Testis (tissue), 2 donors: ENCODE measurements around the gene IQSEC1.

Experiments
- CTCF ChIP-seq, 3 experiments: fragments of 450-650 bp in 2 of 3; fragments of 200-600 bp in 1 of 3; sonication (generic) in 1 of 3; IDR thresholded peaks; one replicate each; pipeline ENCODE4 v1.5.1; 2016 to 2019; ENCODE audit warnings: antibody characterized with exemption in 3 of 3, mild to moderate bottlenecking in 2 of 3, moderate library complexity in 1 of 3
- POLR2A ChIP-seq: fragments of 450-650 bp; IDR thresholded peaks from one replicate; pipeline ENCODE4 v1.6.1; 2017; ENCODE audit warnings: antibody characterized with exemption, mild to moderate bottlenecking, moderate library complexity

- TF ChIP-seq CTCF (IDR thresholded peaks at IDR 0.05) (no peak), POLR2A (no peak)
Observed at GRCh38 chr3:12935861-12936830, 137.1 kb downstream of the IQSEC1 start.
